Stimulated activated CD4-positive, alpha-beta T cell treated with anti-CD3 and anti-CD28 coated beads, Interleukin-4, amount 100 ng/mL, for 24 hours (primary cell): ENCODE measurements around the gene EPS15.
"Not testable (repeated sequence)": the region's sequence is repeated elsewhere in the genome, so short reads cannot be mapped to it uniquely, and the experiment has no call there.

ENCODE experiments used
- DNase-seq: peaks from one replicate; pipeline ENCODE4 v3.0.0-alpha.2; 2020

EPS15 gene

DNA sequence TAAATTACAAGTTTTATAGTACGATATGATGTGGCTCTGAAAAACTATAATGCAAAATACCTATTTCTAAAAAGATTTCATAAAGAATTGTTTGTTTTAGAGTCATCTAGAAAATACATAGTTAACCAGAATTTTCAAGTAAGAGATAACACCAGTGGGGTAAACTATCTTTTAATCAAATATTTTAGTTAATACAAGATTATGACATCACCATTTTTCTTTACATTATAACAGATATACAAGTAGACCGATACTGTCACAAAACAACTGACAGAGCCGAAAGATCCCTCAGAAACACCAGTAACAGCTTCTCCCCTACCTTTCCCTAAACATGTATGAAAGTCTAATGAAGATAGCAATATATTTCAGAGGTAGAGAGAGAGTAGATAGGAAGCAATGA, 54.2 kb downstream of the EPS15 start:
- DNase-seq: no peak

DNA sequence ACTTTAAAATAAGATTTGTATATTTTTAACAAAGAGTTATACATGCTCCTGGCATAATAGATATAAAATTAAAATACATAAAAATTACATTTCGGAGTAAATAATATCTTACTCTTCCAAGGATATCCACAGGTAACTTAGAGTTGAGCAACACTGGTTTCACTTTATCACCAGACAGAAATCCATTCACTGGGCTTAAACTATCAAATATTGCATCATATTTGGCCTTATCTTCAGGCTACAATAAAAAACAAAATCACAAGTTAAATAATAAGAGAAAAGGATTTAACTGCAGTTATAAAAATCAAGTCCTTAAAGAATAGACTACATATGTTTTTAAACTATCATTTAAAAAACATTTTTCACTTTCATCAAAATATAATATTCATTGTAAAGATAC, 55.5 kb downstream of the EPS15 start:
- DNase-seq: no peak

DNA sequence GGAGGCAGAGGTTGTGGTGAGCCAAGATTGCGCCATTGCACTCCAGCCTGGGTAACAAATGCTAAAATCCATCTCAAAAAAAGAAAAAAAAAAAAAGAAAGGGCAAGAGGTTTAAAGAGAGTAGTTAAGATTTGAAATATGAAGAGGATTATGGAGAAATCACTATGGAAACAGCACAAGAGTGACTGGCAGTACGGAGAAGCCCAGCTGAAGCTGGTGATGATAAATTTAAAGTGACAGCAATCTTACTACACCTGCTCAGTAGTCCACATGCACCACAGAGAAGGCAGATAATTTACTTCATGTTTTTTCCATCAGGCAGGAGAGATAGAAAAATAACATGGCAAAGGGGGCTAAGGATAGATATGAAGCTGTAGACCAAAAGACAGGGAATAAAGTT, 56.8 kb downstream of the EPS15 start:
- DNase-seq: not testable (repeated sequence)

DNA sequence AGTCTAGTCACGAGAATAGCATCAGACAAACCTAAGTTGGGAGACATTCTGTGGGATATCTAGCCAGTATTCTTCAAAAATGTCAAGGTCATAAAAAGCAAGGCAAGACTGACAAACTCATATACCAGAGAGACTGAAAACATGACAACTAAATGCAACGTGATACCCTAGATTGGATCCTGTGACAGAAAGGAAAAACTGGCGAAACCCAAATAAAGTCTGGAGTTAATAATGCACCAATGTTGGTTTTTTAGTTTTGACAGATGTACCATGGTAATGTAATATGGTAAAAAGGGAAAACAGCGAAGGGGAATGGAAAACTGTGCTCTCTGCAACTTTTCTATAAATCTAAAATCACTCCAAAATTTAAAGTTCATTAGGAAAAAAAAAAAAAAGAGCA, 64.5 kb downstream of the EPS15 start:
- no peak for DNase-seq

DNA sequence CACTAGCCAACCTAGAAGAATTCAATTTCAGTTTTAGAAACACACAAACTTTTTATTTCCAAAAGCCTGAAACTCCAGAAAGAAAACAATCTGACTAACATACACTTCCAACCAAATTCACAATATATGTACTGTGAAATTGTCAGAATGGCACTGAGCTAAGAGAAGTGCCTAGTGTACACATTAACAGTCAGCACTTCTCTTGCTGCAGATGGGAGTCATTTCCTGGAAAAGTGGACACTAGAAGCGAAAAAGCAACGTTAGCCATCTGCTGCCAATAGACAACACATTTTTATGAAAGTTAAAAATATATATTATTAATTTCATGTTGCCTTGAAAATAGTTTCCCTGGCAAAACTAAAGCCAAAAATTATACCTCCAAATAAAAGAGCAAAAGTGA, 66.1 kb downstream of the EPS15 start:
- no peak for DNase-seq

DNA sequence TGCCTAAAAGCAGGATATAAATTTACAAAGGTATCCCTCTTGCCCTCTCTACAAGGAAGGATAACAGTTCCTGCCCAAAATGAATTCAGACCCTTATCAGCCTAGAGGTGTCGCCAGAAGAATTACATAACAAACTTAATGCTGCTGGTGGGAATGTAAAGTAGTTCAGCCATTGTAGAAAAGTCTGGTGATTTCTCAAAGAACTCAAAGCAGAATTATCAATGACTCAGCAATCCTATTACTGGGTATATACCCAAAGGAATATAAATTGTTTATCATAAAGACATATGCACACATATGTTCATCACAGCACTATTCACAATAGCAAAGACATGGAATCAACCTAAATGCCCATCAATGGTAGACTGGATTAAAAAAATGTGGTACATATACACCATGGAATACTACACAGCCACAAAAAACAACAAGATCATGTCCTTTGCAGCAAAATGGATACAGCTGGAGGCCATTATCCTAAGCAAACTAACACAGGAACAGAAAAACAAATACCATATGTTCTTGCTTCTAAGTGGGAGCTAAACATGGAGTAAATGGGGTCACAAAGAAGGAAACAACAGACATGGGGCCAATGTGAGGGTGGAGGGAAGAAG, 70.1 kb downstream of the EPS15 start:
- not testable (repeated sequence) for DNase-seq

DNA sequence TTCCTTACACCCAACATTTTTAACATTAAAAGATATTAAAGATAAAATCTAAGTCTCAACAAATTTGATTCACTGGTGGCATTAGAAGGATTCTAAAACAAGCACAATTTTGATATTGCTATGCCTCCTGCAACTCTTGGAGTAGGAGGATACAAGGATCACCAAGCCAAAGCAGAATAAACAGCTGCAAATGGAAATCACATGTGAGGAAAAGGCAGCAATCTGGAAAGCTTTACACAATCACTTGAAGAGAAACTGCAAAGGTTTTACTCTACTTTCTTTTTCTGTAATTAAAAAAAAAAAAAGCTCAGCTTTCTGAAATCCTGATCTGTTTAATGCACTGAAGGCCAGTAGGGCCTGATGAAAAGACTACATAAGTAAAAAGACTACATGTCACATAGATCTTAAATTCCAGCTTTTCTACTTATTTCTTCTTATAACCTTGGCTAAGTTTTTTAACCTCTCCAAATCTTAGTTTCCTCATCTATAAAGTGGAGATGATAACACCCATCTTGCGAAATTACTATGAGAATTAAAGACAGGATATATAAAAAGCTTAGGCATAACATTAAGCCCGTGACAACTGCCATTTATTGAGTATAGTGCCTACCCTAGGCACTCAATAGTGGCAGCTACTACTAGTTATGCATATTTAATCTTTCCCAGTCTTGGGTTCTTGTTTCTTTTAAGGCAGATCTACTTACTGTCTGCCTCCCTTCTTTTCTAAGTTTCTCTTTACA, 73.5 kb downstream of the EPS15 start:
- no peak for DNase-seq

DNA sequence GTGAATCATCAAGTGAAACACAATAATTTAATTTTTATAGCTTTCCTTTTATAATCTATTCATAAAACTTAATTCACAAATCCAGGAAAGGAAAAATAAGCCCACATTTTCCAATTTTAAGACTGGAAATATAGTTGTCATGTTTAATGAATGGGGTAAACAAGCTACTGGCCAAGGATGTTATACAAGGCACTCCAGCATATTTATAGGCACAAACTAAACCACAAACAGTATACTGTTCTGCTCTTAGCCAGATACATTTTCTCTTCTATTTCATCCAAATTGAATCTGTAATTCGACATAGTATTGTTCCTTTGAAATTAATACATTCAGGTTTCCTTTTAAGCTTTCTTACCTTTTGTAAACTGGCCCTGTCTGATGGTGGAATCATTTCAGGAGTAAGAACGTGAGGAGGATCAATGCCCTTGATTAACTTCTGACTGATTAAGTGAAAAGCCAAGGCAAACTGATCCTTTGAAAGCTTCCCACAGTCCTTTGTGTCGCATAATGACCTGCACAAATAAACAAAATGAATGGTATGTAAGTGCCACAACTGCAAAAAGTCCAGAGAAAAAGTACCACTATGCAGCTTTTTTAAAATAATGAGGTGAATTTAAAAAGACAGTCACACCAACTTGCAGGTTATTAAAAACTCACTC, 74.4 kb downstream of the EPS15 start:
- DNase-seq: no peak

DNA sequence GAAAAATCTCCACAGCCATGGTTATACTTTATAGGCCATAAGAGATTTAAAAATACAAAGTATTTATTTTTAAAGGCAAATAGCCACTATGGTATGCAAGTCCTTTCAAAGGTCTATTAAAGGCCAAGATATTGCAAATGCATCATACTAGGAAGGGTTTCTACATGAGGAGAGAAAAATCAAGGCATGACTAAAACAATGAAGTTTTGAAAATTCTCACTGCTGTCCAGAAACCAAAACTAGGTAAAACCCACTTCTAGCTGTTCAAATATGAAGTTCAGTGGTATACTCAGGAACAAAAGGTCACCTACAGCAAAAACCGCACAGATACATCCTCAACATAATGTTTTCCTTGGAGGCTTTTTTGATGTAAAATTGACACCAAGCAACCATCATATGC, 75.0 kb downstream of the EPS15 start:
- no peak for DNase-seq

DNA sequence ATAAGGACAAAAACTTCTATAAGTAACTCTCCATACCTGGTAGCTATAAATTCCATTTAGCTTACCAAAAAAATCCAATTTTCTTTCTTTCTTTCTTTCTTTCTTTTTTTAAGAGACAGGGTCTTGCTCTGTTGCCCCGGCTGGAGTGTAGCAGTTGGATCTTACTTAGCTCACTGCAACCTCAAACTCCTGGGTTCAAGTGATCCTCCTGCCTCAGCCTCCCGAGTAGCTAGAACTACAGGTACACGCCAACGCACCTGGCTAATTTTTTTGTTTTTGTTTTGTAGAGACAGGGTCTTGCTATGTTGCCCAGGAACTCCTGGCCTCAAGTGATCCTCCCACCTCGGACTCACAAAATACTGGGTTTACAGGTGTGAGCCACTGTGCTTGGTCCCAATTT, 75.5 kb downstream of the EPS15 start:
- DNase-seq: no peak

DNA sequence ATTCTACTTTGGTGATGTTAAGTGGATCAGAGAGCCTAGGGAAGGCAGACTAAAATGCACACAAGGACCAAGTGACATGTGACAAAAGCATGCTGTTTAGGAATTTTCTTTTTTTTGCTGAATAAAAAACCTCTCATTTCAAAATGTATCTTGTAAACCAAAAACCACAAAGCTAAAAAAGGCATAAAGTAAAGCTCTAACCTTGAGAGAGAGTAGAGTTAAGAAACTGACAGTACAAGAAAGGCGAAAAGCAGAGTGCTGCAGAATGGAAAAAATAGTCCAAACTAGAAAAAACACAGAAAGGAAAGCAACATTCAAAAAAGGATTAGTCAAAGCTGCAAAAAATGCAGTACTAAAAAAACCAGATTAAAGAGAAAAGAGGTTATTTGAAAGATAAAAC, 76.5 kb downstream of the EPS15 start:
- DNase-seq: no peak

DNA sequence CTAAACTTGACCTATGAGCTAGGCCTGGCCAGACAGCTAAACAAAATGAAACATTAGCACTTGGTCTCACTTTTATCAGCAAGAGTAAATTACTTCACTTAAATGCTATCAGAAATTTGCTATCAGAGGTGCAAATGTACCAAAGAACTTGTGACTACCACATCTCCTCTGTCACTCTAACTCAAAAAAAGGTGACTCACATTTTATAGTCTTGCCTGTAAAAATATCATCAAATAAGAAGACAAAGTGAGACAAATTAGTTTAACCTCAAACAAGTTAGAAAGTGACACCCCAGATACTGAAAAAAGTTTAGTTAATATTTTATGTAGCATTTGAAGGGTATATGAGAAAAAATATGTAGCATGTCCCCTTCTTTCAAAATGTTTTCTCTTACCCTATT, 76.9 kb downstream of the EPS15 start:
- no peak for DNase-seq

DNA sequence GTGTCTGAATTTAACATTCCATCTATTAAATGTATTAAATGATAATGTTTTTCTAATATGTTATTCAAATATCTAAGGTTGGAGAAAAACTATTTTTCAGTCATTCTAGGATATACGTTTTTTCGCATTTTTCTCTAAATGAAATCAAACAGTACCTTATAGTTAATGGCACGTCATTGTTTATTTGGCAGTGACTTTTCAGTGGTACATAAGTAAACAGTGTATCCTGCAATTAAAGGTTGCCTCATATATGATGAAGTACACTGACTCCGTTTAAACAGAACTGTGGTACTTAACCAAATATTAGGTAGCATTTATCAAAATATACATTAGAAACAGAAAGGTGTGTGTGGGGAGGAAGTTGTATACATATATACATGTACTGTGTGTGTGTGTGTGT, 79.2 kb downstream of the EPS15 start:
- no peak for DNase-seq

DNA sequence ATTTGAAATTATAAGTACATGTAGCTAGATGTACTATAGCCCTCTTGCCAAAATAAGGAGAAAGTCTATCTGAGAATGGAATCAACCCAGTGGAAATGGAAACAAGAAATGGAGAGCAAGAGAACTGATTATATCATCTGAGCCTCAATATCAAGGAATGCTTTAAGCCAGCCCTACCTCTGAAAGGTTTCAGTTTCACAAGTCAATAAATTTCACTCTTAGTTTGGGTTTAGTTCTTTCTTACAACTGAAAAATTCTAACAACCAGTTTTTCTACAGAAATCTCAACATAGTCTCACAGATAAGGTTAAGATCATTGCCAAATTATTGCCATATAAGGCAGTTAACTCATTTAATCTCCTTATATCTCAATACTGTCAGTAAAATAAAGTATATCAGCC, 80.0 kb downstream of the EPS15 start:
- no peak for DNase-seq

DNA sequence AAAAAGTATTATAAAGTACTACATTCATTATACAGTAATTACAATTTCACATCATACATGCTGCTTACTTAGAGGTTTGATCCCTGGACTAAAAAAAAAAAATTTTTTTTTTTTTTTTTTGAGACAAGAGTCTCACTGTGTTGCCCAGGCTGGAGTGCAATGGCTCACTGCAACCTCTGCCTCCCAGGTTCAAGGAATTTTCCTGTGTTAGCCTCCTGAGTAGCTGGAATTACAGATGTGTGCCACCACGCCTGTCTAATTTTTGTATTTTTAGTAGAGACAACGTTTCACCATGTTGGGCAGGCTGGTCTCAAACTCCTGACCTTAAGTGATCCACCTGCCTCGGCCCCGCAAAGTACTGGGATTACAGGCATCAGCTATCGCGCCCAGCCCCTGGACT, 81.7 kb downstream of the EPS15 start:
- DNase-seq: not testable (repeated sequence)

DNA sequence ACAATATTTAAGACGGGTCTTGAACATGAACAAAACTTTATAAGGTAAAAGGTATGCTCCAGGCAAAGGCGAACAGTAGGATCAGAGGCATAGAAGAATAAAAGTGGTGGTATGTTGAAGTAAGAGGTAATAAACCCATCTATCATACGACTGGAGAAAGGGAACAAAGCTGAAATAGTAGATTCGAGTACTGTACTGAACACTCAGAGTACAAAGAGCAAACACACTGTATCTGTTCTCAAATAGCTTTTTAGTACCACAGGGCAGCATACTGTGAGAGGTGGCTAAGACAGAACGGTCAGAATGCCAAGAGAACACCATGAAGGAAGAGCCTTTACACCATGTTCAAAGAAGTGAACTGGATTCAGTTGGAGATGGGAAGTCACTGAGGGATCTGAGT, 83.2 kb downstream of the EPS15 start:
- no peak for DNase-seq

DNA sequence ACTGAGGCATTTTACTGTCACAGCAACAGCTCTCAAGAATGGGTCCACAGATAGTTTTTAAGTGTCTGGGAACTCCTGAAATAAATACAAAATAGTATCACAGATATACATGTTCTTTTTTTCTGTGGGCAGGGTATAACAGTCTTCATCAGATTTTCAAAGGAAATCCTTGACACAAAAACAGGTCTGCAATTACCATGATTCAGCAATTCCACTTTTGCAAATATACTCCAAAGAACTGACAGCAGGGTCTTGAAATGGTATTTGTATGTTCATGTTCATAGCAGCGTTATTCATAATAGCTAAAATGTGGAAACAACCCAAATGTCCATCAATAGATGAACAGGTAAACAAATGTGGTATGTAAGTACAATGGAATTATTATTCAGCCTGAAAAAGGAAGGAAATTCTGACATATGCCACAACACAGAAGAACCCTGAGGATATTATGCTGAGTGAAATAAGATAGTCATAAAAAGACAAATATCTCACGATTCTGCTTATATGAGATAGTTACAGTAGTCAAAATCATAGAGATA, 85.0 kb downstream of the EPS15 start:
- DNase-seq: no peak

DNA sequence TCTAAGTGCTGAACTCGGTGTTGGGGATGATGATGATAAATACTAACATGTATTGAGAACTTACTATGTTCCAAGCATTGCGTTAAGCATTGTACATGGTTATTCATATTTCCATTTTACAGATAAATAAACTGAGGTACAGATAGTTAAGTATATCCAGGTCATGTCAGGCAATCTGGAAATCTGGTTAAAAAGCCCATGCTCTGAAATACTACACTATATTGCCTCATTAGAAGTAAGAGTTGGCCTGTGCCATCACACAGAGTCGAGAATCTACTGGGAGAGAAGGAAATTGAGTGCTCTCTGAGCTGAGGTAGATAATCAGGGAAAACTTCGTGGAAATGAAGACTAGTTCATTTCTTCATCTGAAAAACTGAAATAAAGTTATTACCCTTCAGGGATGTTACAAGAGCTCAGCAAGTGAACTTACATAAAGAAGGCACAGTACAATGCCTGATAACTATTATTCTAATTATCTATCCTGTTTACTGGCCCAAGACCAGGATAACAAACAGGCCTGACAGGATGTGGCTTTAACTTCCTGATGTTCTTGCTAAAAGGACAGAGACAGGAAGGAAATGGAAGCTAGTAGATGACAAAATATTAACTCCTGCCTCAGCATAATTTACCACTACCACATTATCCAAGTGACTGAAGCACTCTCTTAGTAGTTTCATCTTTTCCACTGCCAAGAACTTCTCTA, 85.6 kb downstream of the EPS15 start:
- no peak for DNase-seq

DNA sequence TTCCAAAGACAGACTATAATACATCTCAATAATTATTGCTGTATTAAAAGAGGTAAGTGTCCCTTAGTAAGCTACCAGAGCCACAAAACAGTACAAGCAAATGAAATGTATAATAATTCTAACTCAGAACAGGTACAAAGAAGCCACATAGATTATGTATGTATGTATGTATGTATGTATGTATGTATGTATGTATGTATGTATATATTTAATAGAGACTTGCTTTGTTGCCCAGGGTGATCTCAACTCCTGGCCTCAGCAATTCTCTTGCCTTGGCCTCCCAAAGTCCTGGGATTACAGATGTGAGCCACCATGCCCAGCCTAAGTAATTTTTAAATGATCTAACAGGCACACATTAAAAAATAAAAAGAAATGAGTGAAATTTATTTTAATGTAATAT, 86.9 kb downstream of the EPS15 start:
- DNase-seq: no peak

DNA sequence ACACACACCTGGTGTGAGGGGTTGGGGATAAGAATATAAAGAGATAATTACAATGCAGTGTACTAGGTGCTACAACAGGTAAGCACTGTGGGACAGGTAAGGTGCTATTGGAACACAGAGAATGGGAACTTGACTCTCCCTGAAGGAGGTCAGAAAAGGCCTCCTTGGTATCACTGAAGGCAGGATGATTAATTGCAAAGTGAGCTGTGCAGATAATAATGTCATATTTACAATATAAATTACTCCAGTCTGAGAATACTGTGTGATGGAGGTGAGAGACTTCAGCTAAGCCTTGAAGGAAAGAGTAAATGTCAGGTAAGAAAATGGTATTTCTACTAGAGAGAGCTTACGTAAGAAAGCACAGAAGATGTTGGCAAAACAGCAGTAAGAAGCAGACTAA, 91.6 kb downstream of the EPS15 start:
- DNase-seq: no peak

DNA sequence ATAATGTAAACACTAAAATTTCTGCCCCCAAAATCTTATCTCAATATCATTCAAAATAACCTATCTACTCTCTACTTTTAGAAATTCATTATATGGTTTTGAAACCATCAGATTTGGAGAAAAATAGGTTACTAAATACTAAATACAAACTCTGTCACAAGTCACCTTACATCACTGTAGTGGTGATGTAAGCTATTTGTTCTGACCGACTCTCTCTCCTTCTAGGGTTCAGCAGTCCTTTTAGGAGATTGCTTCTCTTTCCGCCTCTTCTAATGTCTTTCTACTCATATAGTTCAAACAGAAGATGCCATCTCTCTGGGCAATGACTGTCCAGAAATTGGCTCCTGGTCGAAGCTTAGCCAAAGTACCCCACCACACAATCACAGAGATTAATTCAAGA, 93.1 kb downstream of the EPS15 start:
- DNase-seq: no peak

DNA sequence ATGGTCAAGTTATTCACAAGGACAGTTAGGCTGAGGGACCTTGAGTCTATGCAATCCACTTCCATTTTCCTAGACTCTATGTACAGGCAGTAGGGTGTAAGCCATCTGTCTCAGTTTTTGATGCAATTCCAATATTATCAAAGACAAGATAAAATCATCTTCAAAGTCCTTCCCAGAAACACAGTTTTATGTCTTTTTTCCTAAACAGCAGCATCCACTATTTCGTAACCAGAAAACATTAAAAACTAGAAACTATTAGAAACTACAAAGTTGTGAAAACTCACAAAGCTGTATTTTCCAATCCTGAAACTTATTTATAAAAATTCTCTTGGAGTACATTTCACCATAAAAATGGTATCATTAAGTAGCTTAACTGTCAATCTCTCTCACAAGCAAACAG, 93.8 kb downstream of the EPS15 start:
- DNase-seq: no peak

DNA sequence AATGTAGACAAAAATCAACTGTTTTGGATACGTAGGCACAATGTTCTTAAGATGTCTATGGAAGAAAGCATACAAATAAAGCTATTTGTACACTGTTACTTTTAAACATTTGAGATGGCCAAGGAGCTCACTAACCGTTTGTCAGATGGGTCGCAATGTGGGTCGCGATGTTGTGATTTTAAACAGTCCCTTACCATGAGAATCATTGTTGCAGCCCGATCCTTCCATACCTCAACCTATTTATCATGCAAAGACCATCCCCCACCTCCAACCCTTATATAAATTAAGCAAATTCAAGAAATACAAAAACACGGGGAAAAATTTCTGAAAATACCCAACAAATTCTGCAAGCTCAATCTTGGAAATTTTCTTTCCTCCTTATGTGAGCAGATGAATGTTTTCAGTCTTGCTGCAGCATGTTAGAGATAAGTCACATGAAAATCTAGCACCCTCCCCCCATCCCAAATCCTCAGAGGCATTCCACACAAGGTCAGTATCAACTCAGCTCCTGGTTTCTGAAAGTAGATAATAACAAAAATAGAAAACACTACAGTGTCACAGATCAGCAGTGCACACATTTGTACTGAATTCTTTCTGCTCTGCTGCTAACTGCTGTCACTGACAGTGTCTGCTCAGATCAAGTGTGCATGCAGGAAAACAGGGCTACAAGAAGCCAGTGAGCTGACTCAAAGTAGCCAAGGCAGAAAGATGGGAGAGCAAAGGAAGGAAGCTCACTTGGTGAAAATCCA, 95.8 kb downstream of the EPS15 start:
- no peak for DNase-seq
